Fibroblast of lung (primary cell): ENCODE results near the gene TAS2R39. TPM values are rescaled to one million over a fixed set of nuclear protein-coding genes. Genes with fewer than 3 reads are reported as not detected.

Source experiments
- DNase-seq, 2 donors: peaks; one replicate each; pipeline versions ENCODE4 v3.0.0 to v3.0.0-alpha.2; 2010; ENCODE audit warnings: low read depth in 2 of 2
- H2AFZ ChIP-seq: 2 replicates; pipeline ENCODE4 v1.5.1; 2012; ENCODE audit warnings: low read length, control low read depth, inconsistent platforms
- H3K27ac ChIP-seq: 2 replicates; pipeline ENCODE4 v1.5.1; 2011; ENCODE audit warnings: low read length, control low read depth; ENCODE audit not compliant: insufficient read depth
- H3K27me3 ChIP-seq: 2 replicates; pipeline ENCODE4 v1.5.1; 2011; ENCODE audit warnings: mild to moderate bottlenecking, low read length; ENCODE audit not compliant: control insufficient read depth, insufficient read depth
- H3K36me3 ChIP-seq: 2 replicates; pipeline ENCODE4 v1.5.1; 2011; ENCODE audit warnings: low read length; ENCODE audit not compliant: control insufficient read depth, insufficient read depth
- H3K4me1 ChIP-seq: 2 replicates; pipeline ENCODE4 v1.5.1; 2011; ENCODE audit warnings: low read length; ENCODE audit not compliant: control insufficient read depth, insufficient read depth; ENCODE audit errors: extremely low read depth
- H3K4me2 ChIP-seq: 2 replicates; pipeline ENCODE4 v1.5.1; 2011; ENCODE audit warnings: low read length, control low read depth; ENCODE audit not compliant: insufficient read depth; ENCODE audit errors: extremely low read depth
- H3K4me3 ChIP-seq, 4 experiments: fragments of 200-600 bp in 1 of 4; sonication (generic) in 1 of 4; replicated peaks in 1 of 4; 2 replicates each; pipeline ENCODE4 v1.5.1; 2011 to 2016; ENCODE audit warnings: low read length in 4 of 4, low read depth in 3 of 4, mild to moderate bottlenecking in 3 of 4, control low read depth in 2 of 4, inconsistent platforms in 1 of 4, mixed read lengths in 1 of 4; ENCODE audit not compliant: insufficient read depth in 1 of 4; ENCODE audit errors: control extremely low read depth in 1 of 4
- H3K79me2 ChIP-seq: 2 replicates; pipeline ENCODE4 v1.5.1; 2012; ENCODE audit warnings: mild to moderate bottlenecking, low read length, inconsistent platforms; ENCODE audit not compliant: control insufficient read depth, insufficient read depth
- H3K9ac ChIP-seq: 2 replicates; pipeline ENCODE4 v1.5.1; 2011; ENCODE audit warnings: mild to moderate bottlenecking, low read length, control low read depth; ENCODE audit not compliant: insufficient read depth
- H3K9me3 ChIP-seq: 2 replicates; pipeline ENCODE4 v1.5.1; 2012; ENCODE audit warnings: low read depth, low read length; ENCODE audit not compliant: control insufficient read depth, insufficient read depth
- H4K20me1 ChIP-seq: 2 replicates; pipeline ENCODE4 v1.5.1; 2011; ENCODE audit warnings: low read length; ENCODE audit not compliant: control insufficient read depth, insufficient read depth; ENCODE audit errors: extremely low read depth
- EZH2 ChIP-seq: IDR thresholded peaks from 2 replicates; pipeline ENCODE4 v1.5.1; 2012; ENCODE audit warnings: low read length, control low read depth, mild to moderate bottlenecking; ENCODE audit errors: missing control alignments
- polyA plus RNA-seq, 2 donors: library from polyadenylated mRNA; depleted of rRNA in 1 of 2; stranded (reverse) in 1 of 2; unstranded in 1 of 2; fragments of >200 nt; gene quantifications; 2 replicates each; pipeline ENCODE4 v1.2.1, GENCODE V29; 2011 to 2012; ENCODE audit warnings: missing spikeins in 1 of 2
- total RNA-seq: library from RNA; depleted of rRNA; stranded (reverse); fragments of >200 nt; gene quantifications from 2 replicates; pipeline ENCODE4 v1.2.1, GENCODE V29; 2014
- TF ChIP-seq, protein P1 (sequence below), 2 donors: IDR thresholded peaks in 1 of 2; conservative IDR thresholded peaks in 1 of 2; 1 replicate in 1 of 2; 2 replicates in 1 of 2; pipeline ENCODE4 v1.5.1; 2011 to 2012; ENCODE audit warnings: low read length in 2 of 2, control low read depth in 1 of 2, inconsistent platforms in 1 of 2, low read depth in 1 of 2, mild to moderate bottlenecking in 1 of 2

The TAS2R39 gene
- total and polyA plus RNA-seq, 2 donors (not counting 1 experiment from before 2014, with no cell fraction given), result not detected

DNA sequence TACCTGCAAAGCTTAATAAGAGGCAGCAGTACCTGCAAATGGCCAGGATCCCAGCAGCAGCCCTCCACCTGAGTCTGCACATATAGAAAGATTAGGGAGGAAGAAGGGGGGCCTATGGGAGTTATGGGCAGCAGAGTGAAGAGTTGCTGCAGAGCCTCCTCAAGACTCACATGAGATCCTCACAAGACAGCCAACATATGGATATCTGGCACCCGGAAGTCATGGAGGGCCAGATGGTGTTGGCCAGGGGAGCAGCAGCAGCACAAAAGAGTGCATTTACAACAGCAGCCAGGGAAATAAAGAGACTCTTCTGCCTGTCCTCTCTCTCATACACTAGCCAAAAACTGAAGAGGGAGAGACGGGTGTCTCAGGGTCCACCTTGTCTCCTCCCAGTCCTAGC lies 34.6 kb downstream of the TAS2R39 start:
- H3K79me2 ChIP-seq, result no peaks in the 10 kb centered on the region
- H4K20me1 ChIP-seq, result no peaks in the 10 kb centered on the region
- no peaks in the 10 kb centered on the region for H3K4me1 ChIP-seq
- H3K9ac ChIP-seq, result no peak overlapping the region
- no peak for DNase-seq
- H3K36me3 ChIP-seq, result no peaks in the 10 kb centered on the region
- H3K27me3 ChIP-seq, result peaks cover 10% of the 10 kb centered on the region
- H3K9me3 ChIP-seq, result no peaks in the 10 kb centered on the region
- no peak overlapping the region for H3K4me3 ChIP-seq
- H3K27ac ChIP-seq, result no peak overlapping the region
- H2AFZ ChIP-seq, result no peak overlapping the region
- TF ChIP-seq, protein P1, sequence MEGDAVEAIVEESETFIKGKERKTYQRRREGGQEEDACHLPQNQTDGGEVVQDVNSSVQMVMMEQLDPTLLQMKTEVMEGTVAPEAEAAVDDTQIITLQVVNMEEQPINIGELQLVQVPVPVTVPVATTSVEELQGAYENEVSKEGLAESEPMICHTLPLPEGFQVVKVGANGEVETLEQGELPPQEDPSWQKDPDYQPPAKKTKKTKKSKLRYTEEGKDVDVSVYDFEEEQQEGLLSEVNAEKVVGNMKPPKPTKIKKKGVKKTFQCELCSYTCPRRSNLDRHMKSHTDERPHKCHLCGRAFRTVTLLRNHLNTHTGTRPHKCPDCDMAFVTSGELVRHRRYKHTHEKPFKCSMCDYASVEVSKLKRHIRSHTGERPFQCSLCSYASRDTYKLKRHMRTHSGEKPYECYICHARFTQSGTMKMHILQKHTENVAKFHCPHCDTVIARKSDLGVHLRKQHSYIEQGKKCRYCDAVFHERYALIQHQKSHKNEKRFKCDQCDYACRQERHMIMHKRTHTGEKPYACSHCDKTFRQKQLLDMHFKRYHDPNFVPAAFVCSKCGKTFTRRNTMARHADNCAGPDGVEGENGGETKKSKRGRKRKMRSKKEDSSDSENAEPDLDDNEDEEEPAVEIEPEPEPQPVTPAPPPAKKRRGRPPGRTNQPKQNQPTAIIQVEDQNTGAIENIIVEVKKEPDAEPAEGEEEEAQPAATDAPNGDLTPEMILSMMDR (conservative IDR thresholded peaks at IDR 0.05 in 1 of 2, IDR thresholded peaks at IDR 0.05 in 1 of 2; ENCODE audit: low read depth in 1 of 2, low read length in 2 of 2), result no peak
- TF ChIP-seq EZH2, result no peak
- no peak overlapping the region for H3K4me2 ChIP-seq

DNA sequence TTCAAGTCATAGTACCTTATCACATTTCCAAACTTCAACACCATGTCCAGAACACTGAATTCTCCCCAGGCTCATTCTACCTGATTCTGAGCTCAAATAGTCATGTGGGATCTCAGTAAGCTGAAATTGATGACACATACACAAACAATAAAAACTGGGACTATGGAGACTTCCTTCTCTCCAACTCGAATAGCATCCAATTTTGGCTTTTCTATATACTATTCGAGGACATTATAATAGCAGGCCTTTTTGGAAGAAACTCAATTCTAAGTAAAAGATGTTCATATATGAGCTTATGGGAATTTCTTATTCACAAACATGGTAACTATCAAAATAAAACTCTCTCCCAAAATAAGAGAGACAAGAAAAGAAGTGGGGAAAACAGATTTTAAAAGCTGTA lies 38.1 kb downstream of the TAS2R39 start:
- Histone ChIP-seq H4K20me1 (no peaks in the 10 kb centered on the region), H3K36me3 (no peaks in the 10 kb centered on the region)
- TF ChIP-seq, protein P1 (conservative IDR thresholded peaks at IDR 0.05 in 1 of 2, IDR thresholded peaks at IDR 0.05 in 1 of 2; ENCODE audit: low read depth in 1 of 2, low read length in 2 of 2), result no peak
- no peak for TF ChIP-seq EZH2

DNA sequence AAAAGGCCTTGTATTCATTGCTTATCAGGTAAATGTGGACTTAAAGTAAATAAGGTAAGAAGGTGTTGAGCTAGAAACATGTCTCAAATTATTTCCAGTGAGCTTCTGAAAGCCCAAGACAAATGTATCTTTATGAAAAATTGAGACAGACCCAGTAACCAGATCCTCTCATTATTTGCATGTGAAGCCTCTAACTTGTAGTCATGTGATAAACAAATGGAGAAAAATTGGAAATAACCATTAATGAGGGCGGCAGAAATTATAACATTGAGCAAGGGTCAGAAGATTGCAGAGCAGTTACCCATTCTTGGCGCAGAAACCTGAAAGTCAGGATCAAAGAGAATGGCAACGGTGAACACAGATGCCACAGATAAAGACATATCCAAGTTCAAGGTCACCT lies 38.5 kb downstream of the TAS2R39 start, which contains the start of gene TAS2R40:
Gene TAS2R40, plus strand, starts transcription at position 301 of the 400 bp plus-strand sequence. Its CDS starts 42 bp downstream, at position 343.
- Histone ChIP-seq H4K20me1 (no peaks in the 10 kb centered on the region), H3K9me3 (no peaks in the 10 kb centered on the region), H2AFZ (no peak within 1 kb of the TSS), H3K4me1 (no peaks in the 10 kb centered on the region), H3K4me2 (no peak within 1 kb of the TSS), H3K27me3 (peaks cover 10% of the 10 kb centered on the region), H3K36me3 (no peaks in the 10 kb centered on the region), H3K27ac (no peak within 1 kb of the TSS), H3K9ac (no peak within 1 kb of the TSS), H3K79me2 (no peaks in the 10 kb centered on the region), H3K4me3 (no peak within 1 kb of the TSS)
- no peak for DNase-seq
- TF ChIP-seq EZH2, result no peak
- TF ChIP-seq, protein P1 (conservative IDR thresholded peaks at IDR 0.05 in 1 of 2, IDR thresholded peaks at IDR 0.05 in 1 of 2; ENCODE audit: low read depth in 1 of 2, low read length in 2 of 2), result no peak

More for the DNA sequence above, 38.1 kb downstream of the TAS2R39 start:
- H3K4me1 ChIP-seq, result no peaks in the 10 kb centered on the region
- H3K79me2 ChIP-seq, result no peaks in the 10 kb centered on the region
- no peak overlapping the region for H2AFZ ChIP-seq
- no peaks in the 10 kb centered on the region for H3K9me3 ChIP-seq
- H3K27me3 ChIP-seq, result peaks cover 10% of the 10 kb centered on the region
- H3K4me2 ChIP-seq, result no peak overlapping the region
- H3K27ac ChIP-seq, result no peak overlapping the region
- H3K4me3 ChIP-seq, result no peak overlapping the region
- no peak for DNase-seq
- H3K9ac ChIP-seq, result no peak overlapping the region
